A549 (cell line): ENCODE measurements around the gene ATRN.

ENCODE experiments used
- BHLHE40 ChIP-seq: IDR thresholded peaks from 2 replicates; pipeline ENCODE4 v1.6.1; 2012; ENCODE audit warnings: low read depth, low read length, inconsistent platforms
- CTCF ChIP-seq: fragments of >200 bp; sonication (Bioruptor Twin); formaldehyde crosslinking; IDR thresholded peaks from 3 replicates; pipeline ENCODE4 v1.5.1; 2016
- JUNB ChIP-seq: fragments of >200 bp; sonication (Bioruptor Twin); formaldehyde crosslinking; IDR thresholded peaks from 2 replicates; pipeline ENCODE4 v1.6.1; 2016
- KDM1A ChIP-seq: fragments of 200-600 bp; sonication (generic); IDR thresholded peaks from 2 replicates; pipeline ENCODE4 v1.6.1; 2016; ENCODE audit warnings: low read depth, mild to moderate bottlenecking
- MAZ ChIP-seq: fragments of 150-350 bp; IDR thresholded peaks from 2 replicates; pipeline ENCODE4 v1.6.1; 2014; ENCODE audit warnings: antibody characterized with exemption, low read depth, low read length, borderline replicate concordance
- POLR2A ChIP-seq: IDR thresholded peaks from 2 replicates; pipeline ENCODE4 v1.6.1; 2012; ENCODE audit warnings: mild to moderate bottlenecking, low read length
- RAD21 ChIP-seq, 2 experiments: fragments of >200 bp in 1 of 2; sonication (Bioruptor Twin) in 1 of 2; formaldehyde crosslinking in 1 of 2; IDR thresholded peaks in 1 of 2; conservative IDR thresholded peaks in 1 of 2; 2 replicates in 1 of 2; 3 replicates in 1 of 2; pipeline ENCODE4 v1.6.1; 2012 to 2018; ENCODE audit warnings: inconsistent platforms in 1 of 2
- RFX5 ChIP-seq: fragments of 450-650 bp; IDR thresholded peaks from 2 replicates; pipeline ENCODE4 v1.7.1; 2014; ENCODE audit warnings: antibody characterized with exemption, mild to moderate bottlenecking, moderate library complexity
- USF2 ChIP-seq: fragments of 450-650 bp; IDR thresholded peaks from 2 replicates; pipeline ENCODE4 v1.6.1; 2014; ENCODE audit warnings: antibody characterized with exemption
- TF ChIP-seq, protein P1 (sequence below): fragments of >200 bp; sonication (Bioruptor Twin); formaldehyde crosslinking; IDR thresholded peaks from 2 replicates; pipeline ENCODE4 v1.6.1; 2016

DNA sequence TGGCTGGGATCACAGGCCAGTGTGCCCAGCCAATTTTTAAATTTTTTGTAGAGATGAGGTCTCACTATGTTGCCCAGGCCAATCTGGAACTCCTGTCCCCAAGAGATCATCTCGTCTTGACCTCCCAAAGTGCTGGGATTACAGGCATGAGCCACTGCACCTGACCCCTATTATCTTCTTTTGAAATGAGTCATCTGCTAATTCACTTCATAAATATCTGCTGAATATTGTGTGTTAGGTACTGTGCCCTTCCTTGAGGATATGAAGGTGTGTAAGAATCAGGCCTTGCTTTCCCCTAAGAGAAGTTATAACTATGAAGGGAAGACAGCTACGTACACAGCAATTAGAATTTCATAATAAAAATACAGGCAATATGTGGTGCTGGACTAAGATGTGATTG lies 8.2 kb downstream of the ATRN start:
- TF ChIP-seq BHLHE40 (no peak), USF2 (no peak), POLR2A (no peak), CTCF (no peak), KDM1A (no peak), RAD21 (conservative IDR thresholded peaks at IDR 0.05 in 1 of 2, IDR thresholded peaks at IDR 0.05 in 1 of 2) (no peak), MAZ (no peak), JUNB (no peak), RFX5 (no peak)
- TF ChIP-seq, protein P1, sequence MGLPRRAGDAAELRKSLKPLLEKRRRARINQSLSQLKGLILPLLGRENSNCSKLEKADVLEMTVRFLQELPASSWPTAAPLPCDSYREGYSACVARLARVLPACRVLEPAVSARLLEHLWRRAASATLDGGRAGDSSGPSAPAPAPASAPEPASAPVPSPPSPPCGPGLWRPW, result no peak
